Duodenal mucosa (tissue), 2 donors: Measurements from ENCODE around the gene MEIOSIN.

Experiments used
- H3K27ac ChIP-seq: one replicate; pipeline ENCODE4 v1.7.0; 2013; ENCODE audit warnings: low read depth, low read length
- H3K27me3 ChIP-seq, 2 donors: one replicate each; pipeline ENCODE4 v1.7.0; 2013; ENCODE audit warnings: low read length in 2 of 2, control low read depth in 1 of 2; ENCODE audit not compliant: insufficient read depth in 2 of 2, control insufficient read depth in 1 of 2
- H3K36me3 ChIP-seq, 2 donors: one replicate each; pipeline ENCODE4 v1.7.0; 2013; ENCODE audit warnings: low read length in 2 of 2, control low read depth in 1 of 2; ENCODE audit not compliant: insufficient read depth in 2 of 2, control insufficient read depth in 1 of 2
- H3K4me1 ChIP-seq, 2 donors: one replicate each; pipeline ENCODE4 v1.7.0; 2013; ENCODE audit warnings: low read length in 2 of 2, control low read depth in 1 of 2; ENCODE audit not compliant: insufficient read depth in 2 of 2, control insufficient read depth in 1 of 2
- H3K4me3 ChIP-seq, 2 donors: one replicate each; pipeline ENCODE4 v1.7.0; 2013; ENCODE audit warnings: low read length in 2 of 2, low read depth in 1 of 2
- H3K9ac ChIP-seq, 2 donors: one replicate each; pipeline ENCODE4 v1.7.0; 2013; ENCODE audit warnings: low read length in 2 of 2, low read depth in 1 of 2
- H3K9me3 ChIP-seq, 2 donors: one replicate each; pipeline ENCODE4 v1.7.0; 2013; ENCODE audit warnings: low read length in 2 of 2, control low read depth in 1 of 2; ENCODE audit not compliant: control insufficient read depth in 1 of 2

MEIOSIN gene

GRCh38 chr19:45766296-45766868, 33.1 kb downstream of the MEIOSIN start:
- H3K9me3 ChIP-seq, result no peaks in the 10 kb centered on the region
- no peaks in the 10 kb centered on the region for H3K27me3 ChIP-seq
- peaks cover 0 to 9% of the 10 kb centered on the region in 2 donors for H3K4me1 ChIP-seq
- H3K9ac ChIP-seq, result peak overlapping the region in 1 of 2 donors; percentile 65
- peak overlapping the region; percentile 71 to 92 for H3K4me3 ChIP-seq
- peak overlapping the region; percentile 90 for H3K27ac ChIP-seq
- H3K36me3 ChIP-seq, result no peaks in the 10 kb centered on the region

DNA sequence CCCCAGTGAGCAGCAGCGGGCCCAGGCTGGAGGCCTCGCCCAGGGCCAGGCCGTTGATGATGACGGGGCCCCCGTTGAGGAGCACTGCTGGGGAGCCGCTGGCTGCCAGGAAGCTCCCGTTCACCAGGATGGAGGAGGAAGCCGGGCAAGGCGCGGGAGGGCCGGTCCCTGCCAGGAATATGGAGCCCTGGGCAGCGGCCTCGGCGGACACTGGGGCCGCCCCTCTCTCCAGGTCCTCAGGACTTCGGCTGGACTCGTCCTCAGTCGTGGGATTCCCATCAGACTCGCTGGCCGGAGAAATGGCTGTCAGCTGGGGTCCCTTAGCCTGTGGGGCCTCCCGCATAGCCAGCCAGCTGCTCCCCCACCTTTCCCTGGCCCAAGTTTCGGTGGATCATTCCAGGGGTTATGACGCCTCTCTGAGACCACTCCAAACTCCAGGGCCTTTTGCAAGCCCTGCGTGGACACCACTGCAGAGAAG, 33.7 kb downstream of the MEIOSIN start:
- H3K27me3 ChIP-seq, result no peaks in the 10 kb centered on the region
- peak overlapping the region; percentile 65 to 82 for H3K9ac ChIP-seq
- H3K27ac ChIP-seq, result peak overlapping the region; percentile 90
- H3K4me3 ChIP-seq, result peak overlapping the region; percentile 71 to 92
- H3K9me3 ChIP-seq, result no peaks in the 10 kb centered on the region
- no peaks in the 10 kb centered on the region for H3K36me3 ChIP-seq
- H3K4me1 ChIP-seq, result peaks cover 2 to 14% of the 10 kb centered on the region in 2 donors

GRCh38 chr19:45767410-45767880, 34.2 kb downstream of the MEIOSIN start:
- peak overlapping the region; percentile 71 to 92 for H3K4me3 ChIP-seq
- H3K9ac ChIP-seq, result peak overlapping the region; percentile 65 to 82
- no peaks in the 10 kb centered on the region for H3K9me3 ChIP-seq
- H3K36me3 ChIP-seq, result no peaks in the 10 kb centered on the region
- H3K27ac ChIP-seq, result peak overlapping the region; percentile 90
- peaks cover 7 to 20% of the 10 kb centered on the region in 2 donors for H3K4me1 ChIP-seq
- H3K27me3 ChIP-seq, result no peaks in the 10 kb centered on the region

GRCh38 chr19:45767881-45768654, 34.8 kb downstream of the MEIOSIN start:
- Histone ChIP-seq H3K36me3 (no peaks in the 10 kb centered on the region), H3K4me1 (peaks cover 14 to 26% of the 10 kb centered on the region in 2 donors), H3K27ac (peak overlapping the region; percentile 90), H3K9ac (peak overlapping the region; percentile 65 to 82), H3K27me3 (no peaks in the 10 kb centered on the region), H3K4me3 (peak overlapping the region; percentile 71 to 92), H3K9me3 (no peaks in the 10 kb centered on the region)

- H3K36me3 ChIP-seq, result no peaks in the 10 kb centered on the region
- no peaks in the 10 kb centered on the region for H3K9me3 ChIP-seq
- peak overlapping the region; percentile 90 for H3K27ac ChIP-seq
- no peaks in the 10 kb centered on the region for H3K27me3 ChIP-seq
- H3K9ac ChIP-seq, result peak overlapping the region; percentile 78 to 95
- H3K4me1 ChIP-seq, result peaks cover 19 to 32% of the 10 kb centered on the region in 2 donors
- H3K4me3 ChIP-seq, result peak overlapping the region; percentile 76 to 92
Observed at GRCh38 chr19:45768655-45768983, 35.4 kb downstream of the MEIOSIN start.

DNA sequence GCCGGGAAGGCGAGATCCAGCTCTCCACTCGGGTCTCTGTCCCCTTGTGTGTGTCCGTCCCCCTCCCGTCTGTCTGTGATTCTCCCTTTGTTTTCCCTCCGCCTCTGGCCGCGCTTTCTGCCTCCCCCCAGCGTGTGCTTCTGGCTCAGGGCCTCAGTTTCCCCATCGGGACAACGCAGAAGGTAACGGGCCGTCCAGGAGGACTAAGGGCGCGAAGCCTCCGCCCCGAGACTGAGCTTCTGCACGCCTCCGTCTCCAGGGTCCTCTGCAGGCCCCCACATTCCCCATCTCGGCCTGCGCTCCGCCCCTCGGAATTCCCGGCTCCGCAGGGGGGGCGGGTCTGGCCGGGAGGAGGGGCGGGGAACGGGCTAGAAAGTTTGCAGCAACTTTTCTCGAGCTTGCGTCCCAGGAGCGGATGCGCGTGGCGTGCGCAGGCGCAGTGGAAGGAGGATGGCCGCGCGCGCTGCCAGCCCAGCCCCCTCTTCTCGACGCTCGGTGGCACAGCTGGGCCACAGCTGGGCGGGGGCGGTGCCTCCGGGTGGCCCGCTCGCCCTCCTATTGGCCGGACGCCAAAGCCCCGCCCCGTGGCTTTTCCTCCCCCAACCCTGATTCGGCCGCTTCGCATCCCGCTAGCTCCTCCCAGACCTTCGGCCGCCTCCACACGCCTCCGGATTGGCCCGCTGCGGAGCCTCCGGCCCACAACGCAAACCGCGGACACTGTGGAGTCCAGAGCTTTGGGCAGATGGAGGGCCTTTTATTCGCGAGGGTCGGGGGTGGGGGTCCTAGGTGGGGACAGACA, 35.9 kb downstream of the MEIOSIN start, which contains the start of gene SIX5:
Gene SIX5, minus strand, starts transcription at position 269 of the 799 bp plus-strand sequence. CDS start 408 bp downstream, outside the sequence.
- Histone ChIP-seq H3K4me1 (peaks cover 19 to 33% of the 10 kb centered on the region in 2 donors), H3K27ac (peak within 1 kb of the TSS; percentile 90), H3K9me3 (no peaks in the 10 kb centered on the region), H3K4me3 (peak within 1 kb of the TSS; percentile 76 to 92), H3K36me3 (no peaks in the 10 kb centered on the region), H3K27me3 (no peaks in the 10 kb centered on the region), H3K9ac (peak within 1 kb of the TSS; percentile 78 to 95)

- H3K9me3 ChIP-seq, result no peaks in the 10 kb centered on the region
- peaks cover 19 to 33% of the 10 kb centered on the region in 2 donors for H3K4me1 ChIP-seq
- peak overlapping the region; percentile 76 to 92 for H3K4me3 ChIP-seq
- H3K36me3 ChIP-seq, result no peaks in the 10 kb centered on the region
- H3K27me3 ChIP-seq, result no peaks in the 10 kb centered on the region
- peak overlapping the region; percentile 81 for H3K27ac ChIP-seq
- peak overlapping the region; percentile 63 to 84 for H3K9ac ChIP-seq
Observed at GRCh38 chr19:45769821-45770191, 36.6 kb downstream of the MEIOSIN start.

- H3K36me3 ChIP-seq, result no peaks in the 10 kb centered on the region
- H3K4me1 ChIP-seq, result peaks cover 19 to 33% of the 10 kb centered on the region in 2 donors
- no peaks in the 10 kb centered on the region for H3K27me3 ChIP-seq
Observed at GRCh38 chr19:45770192-45771101, 37.2 kb downstream of the MEIOSIN start.

DNA sequence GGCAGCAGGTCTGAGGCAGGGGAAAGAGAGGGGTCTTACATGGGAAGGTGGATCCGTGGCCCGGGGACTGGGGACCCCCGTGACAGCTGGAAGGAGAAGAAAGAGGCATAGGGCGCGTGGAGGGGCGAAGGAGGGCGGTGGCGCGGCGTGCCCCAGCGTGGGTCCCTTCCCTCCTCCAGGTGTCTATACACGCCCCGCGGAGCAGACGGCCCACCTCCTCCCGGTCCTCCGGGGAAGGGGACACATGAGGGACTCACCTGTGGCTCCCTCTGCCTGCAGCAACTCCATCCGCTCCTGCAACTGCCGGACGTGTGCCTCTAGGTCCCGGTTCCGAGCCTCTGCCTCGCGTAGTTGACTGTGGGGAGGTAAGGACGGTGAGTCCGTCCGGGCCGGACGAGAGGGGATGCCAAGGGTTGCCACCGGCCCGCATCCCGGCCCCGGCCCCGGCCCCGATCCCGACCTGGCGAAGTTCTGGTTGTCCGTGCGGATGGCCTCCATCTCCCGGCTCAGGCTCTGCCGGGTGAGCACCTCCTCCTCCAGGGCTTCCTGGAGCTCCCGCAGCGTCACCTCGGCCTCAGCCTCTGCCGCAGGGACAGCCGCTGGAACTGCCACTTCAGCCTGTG, 38.2 kb downstream of the MEIOSIN start:
- no peaks in the 10 kb centered on the region for H3K9me3 ChIP-seq
- peak overlapping the region; percentile 73 to 74 for H3K4me3 ChIP-seq
- peak overlapping the region; percentile 80 for H3K27ac ChIP-seq
- H3K4me1 ChIP-seq, result peaks cover 19 to 33% of the 10 kb centered on the region in 2 donors
- H3K27me3 ChIP-seq, result no peaks in the 10 kb centered on the region
- H3K36me3 ChIP-seq, result no peaks in the 10 kb centered on the region
- H3K9ac ChIP-seq, result peak overlapping the region; percentile 83 to 96

More at GRCh38 chr19:45770192-45771101, 37.2 kb downstream of the MEIOSIN start:
- Histone ChIP-seq H3K9ac (peak overlapping the region; percentile 83 to 96), H3K9me3 (no peaks in the 10 kb centered on the region), H3K27ac (peak overlapping the region; percentile 94), H3K4me3 (peak overlapping the region; percentile 76 to 92)
